SKM-1 treated with dmso at 0.1 percent for 144 hours (cell line): ENCODE results near the gene SERTM1.

Source experiments
- DNase-seq: peaks from one replicate; lab custom pipeline; 2025; ENCODE audit not compliant: unreplicated experiment; lab: John Stamatoyannopoulos, UW

Gene SERTM1

GRCh38 chr13:36673838-36674326 is at the start of gene SERTM1:
SERTM1 (plus strand) TSS chr13:36674020; CDS start chr13:36695079, 21,059 bp downstream.
- DNase-seq, result no peak

DNA sequence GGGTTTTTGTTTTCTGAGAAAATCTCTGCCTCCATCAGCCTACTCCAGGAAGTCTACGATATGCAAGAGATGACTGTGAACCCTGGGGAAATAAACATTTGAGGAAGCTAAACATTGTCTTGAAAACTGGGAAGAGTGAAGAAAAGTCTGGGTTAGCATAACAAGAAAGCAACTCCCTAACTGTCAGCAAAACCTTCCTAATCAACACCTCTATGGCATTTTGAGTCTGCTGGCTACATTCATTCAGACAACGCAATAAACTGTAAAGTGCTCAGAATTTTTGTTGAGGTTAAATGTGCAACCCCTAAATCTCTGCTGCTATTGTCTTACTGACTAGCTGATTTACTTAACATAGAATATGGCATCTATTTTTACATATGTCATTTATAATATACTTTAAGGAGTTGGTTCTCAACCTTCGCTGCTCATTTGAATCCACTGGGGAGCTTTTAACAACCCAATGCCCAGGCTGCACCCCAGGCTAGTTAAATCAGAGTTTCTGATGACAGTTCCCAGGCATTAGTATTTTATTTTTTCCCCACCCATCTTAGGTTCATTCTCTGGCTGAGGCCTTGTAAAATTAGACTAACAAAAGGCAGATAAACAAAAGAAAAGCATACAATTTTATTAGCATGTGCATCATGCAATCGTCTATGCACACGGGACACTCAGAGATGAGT is 45.3 kb upstream of the SERTM1 start:
- DNase-seq, result no peak

DNA sequence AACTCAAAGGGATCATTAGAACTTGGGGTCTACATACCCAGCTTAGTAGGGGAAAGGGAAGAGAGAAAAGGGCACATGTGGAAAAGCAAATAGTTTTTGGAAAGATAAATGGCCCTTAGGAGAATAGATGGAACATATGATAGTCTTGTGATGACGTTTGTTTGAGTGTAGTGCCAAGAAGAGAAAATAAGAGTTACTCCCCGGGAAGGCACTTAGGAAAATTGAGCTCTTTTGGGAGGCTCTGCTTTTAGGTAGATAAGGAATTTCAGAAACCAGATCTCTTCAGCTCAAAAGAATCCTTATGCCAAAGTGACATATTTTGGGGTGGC is 44.8 kb upstream of the SERTM1 start:
- no peak for DNase-seq

DNA sequence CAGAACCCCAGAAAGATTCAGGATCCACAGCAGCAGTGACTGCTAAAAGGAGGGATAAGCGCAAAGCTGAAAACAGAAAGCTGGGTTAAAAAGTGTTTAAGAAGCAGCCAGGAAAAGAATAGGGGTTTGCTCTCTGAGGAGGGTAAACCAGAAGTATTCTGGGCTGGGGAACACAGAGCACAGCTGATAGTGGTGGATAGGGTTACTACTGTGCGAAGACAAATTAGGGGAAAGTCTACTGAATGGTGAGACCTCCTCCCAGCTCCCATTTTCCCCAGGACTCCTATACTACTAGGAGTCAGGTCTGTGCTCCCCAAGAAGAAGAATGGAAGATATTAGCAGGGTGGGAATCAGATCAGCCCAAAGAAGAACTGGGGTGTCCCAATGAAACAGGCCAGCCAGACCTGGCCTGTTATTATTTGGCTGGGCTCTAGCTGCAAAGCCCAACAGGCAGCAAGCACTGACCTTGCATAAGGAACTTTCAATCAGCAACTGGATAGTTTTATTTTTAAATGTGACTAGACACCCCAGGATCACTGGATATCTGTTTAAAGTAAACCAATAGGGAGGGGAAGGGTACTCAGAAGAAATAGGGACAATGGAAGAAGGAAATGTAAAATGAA is 43.5 kb upstream of the SERTM1 start:
- no peak for DNase-seq

DNA sequence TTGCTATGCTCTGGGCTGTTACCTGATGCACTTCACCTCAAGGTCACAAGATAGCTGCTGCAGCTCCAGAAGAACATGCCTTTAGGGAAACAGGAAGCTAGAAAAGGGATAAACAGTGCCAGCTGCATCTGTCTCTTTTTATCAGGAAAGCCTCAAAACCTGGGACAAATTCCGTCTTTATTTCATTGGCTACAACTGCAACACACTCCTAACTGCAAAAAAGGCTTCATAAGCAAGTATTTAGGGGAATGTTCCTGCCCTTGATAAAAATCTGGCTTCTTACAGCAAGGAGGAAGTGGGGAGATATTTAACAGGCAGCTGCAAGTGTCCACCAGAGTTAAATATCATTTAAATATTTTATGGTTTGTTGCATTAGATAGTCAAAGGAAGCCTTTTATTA is 34.2 kb upstream of the SERTM1 start:
- DNase-seq, result no peak

GRCh38 chr13:36650611-36651010 is 23.2 kb upstream of the SERTM1 start:
- DNase-seq, result no peak

DNA sequence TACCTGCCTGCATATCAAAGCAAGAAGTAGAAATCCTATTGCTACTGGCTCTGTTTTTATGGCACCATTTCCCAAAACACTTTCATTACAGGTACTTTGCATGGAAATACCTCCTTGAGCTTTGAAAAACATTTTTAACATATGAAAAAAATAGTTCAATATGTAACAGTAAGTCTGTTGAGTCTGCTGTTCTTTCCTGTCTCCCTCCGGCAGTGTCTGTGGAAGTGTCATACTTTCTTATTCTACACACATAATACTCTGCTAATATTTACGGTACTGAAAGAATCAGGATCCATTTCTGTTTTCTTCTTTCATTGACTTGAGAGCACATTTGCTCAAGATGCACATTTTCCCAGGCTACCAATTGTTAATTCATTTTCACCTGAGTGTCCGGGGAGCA is 8.2 kb upstream of the SERTM1 start:
- no peak for DNase-seq

DNA sequence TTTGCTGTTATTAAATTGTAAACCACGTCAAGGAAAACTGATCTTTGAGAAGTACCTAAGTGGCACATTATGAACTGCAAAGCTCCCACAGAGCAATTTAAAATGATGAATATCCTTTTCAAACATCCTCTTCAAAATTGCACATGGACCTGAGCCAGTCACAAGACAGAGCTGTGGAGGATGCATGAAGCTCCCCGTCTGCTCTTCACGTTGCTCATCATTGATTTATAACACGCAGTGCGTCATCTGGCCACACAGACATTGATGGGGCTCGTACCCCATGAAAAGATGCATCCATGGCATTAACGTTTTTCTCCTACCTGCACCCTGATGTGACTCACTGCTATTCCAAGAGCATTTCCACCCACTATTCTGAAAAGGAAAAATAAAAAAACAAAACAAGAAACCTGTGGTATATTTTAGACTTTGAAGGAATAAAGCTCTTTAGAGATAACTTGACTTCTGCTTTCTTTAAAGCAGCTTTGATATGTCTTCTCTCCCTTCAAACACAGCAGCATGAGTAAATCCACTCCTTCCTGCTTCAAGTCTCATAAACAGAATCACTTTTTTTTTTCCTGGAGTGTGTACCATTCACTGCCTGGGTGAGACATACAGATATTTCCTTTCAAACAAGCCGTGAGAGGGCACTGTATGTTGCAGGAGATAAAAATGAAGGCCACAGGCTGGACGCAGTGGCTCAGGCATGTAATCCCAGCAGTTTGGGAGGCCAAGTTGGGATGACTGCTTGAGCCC is 7.2 kb upstream of the SERTM1 start:
- no peak for DNase-seq

- DNase-seq, result no peak
Measured at GRCh38 chr13:36668316-36668715, 5.5 kb upstream of the SERTM1 start.

DNA sequence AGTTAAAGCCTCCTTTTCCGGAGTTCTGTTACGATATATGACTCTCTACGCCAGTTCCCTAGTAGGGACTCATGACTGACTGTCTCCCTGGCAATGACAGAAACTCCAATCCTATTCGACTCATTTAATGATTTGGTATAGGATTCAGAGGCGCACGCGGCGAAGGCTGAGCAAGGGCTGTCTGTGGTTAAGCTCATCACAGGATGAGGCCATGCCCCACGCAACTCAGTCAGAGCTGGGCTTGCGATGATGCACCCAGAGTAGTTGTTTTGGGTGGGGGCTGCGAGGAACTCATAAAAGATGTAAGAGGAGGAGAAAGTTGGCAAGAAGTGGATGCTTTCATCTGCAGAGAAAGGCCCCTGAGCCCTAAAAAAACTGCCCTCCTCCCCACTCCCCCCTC is 468 bp upstream of the SERTM1 start:
- no peak for DNase-seq

DNA sequence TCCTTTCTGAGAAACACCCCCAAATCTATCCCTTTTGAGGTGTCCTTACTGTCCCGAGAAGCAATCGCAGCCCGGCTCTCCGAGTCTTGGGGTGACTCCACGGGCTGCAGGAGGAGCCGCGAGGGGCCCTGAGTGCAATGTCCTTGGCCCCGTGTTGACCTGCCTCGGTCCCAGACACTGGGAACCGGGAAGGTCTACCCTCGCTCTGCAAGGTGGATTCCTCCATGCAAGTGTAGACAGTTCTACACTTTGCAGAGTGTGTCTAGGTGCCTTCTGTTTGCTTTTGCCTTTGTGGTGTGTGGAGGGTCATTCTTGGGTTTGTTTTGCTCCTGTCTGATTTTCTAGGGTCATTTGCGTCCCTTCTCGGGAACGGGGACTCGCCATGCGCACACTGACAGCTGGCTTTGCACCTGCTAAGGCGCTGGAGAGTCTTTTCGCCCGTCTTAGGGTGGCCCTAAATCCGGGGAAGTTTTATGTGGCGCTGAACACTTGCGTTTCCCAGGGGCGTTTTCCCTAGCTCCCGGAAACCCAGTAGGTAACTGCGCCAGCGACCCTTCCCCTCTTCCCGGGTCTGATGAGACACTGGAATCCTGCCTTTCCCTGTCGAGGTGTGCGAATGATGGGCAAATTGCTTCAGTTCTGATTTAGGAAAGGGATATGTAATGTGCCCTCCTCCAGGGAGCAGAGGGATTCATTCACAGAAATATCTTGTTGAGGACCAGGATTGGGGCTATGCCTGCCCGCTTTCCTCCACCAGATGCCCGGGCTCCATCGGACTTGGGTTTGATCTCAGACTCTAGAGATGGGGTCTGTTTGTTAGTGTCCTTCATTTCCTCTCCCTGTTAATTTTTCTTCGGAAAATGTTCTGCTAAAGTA is 755 bp downstream of the SERTM1 start:
- DNase-seq, result no peak

DNA sequence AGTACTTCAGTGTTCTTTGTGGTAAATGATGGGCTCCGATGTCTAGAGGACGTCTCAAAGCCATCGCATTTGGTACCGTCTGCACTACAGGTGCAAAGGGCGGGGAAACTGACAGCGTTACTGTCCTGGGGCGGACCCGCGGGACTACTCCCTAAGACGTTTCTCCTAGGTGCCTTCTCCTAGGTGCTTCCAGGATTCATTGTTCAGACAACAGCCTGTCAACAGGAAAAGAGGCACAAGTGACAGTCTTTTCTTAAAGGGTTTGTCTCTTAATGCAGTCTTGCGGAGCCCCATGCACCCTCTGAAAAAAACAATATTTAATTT is 1.4 kb downstream of the SERTM1 start:
- DNase-seq, result no peak

DNA sequence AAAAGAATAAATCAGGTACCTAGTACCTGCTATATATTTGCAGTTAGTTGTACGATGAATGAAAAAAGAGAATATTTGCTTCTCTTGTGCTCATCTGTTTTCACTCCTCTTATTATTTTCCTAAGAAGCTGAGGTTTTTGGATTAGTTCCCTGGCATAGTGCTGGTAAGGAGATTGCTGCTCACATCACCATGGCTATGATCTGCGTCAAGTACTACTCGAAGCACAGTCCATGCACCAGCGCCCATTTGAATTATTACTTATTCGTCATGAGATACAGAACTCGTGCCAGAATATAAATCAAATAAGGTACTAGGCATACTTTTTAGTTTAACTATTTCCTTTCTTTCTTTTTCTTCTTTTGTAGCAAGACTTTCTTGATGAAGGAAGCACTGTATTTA is 7.1 kb downstream of the SERTM1 start:
- DNase-seq, result no peak

- DNase-seq, result no peak
Measured at GRCh38 chr13:36681894-36682624, 8.2 kb downstream of the SERTM1 start.

DNA sequence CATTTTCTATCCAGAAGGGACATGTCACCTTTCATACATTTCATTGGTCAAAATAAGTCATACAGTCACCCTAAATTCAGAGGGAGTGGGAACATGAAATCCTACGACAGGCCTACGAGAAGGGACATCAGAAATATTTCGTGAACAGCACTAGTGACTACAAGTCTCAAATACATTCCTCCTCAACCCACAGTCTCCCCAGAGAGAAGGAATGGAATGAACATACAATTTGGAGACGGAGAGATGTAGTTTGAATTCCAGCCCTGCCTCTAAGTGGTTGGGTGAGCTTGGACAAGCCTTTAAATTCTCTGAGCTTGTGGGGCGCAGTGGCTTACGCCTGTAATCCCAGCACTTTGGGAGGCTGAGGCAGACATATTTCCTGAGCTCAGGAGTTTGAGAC is 9.9 kb downstream of the SERTM1 start:
- no peak for DNase-seq

- DNase-seq, result no peak
Measured at GRCh38 chr13:36685927-36686326, 12.1 kb downstream of the SERTM1 start.

- DNase-seq, result no peak
Measured at GRCh38 chr13:36696410-36697010, 22.7 kb downstream of the SERTM1 start.

- no peak for DNase-seq
Measured at GRCh38 chr13:36700170-36700569, 26.4 kb downstream of the SERTM1 start.

- DNase-seq, result no peak
Measured at GRCh38 chr13:36706755-36707154, 32.9 kb downstream of the SERTM1 start.

- DNase-seq, result no peak
Measured at GRCh38 chr13:36709136-36709890, 35.5 kb downstream of the SERTM1 start.
